Measurements from ENCODE around the gene MFN1.

- TF ChIP-seq, protein P1, sequence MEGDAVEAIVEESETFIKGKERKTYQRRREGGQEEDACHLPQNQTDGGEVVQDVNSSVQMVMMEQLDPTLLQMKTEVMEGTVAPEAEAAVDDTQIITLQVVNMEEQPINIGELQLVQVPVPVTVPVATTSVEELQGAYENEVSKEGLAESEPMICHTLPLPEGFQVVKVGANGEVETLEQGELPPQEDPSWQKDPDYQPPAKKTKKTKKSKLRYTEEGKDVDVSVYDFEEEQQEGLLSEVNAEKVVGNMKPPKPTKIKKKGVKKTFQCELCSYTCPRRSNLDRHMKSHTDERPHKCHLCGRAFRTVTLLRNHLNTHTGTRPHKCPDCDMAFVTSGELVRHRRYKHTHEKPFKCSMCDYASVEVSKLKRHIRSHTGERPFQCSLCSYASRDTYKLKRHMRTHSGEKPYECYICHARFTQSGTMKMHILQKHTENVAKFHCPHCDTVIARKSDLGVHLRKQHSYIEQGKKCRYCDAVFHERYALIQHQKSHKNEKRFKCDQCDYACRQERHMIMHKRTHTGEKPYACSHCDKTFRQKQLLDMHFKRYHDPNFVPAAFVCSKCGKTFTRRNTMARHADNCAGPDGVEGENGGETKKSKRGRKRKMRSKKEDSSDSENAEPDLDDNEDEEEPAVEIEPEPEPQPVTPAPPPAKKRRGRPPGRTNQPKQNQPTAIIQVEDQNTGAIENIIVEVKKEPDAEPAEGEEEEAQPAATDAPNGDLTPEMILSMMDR (IDR thresholded peaks at IDR 0.05): no peak
- TF ChIP-seq ZFX (IDR thresholded peaks at IDR 0.05; ENCODE audit: borderline replicate concordance): no peak
These were observed 56.8 kb downstream of the MFN1 start for GRCh38 chr3:179404307-179404706.
